HepG2 (cell line): Measurements from ENCODE around the gene MIF. TPM values are rescaled to one million over a fixed set of nuclear protein-coding genes. Genes with fewer than 3 reads are reported as not detected.
A peak's percentile ranks its signal among the peaks of the same experiment; 100 is the strongest.

ENCODE experiments used
- AGO2 ChIP-seq: fragments of 200-400 bp; formaldehyde crosslinking; optimal IDR thresholded peaks from 2 replicates; pipeline ENCODE3; 2017; ENCODE audit warnings: mild to moderate bottlenecking, low read depth, low read length, moderate library complexity
- HOXA3 ChIP-seq: sonication (generic); formaldehyde crosslinking; IDR thresholded peaks from 2 replicates; pipeline ENCODE4 v1.5.0; 2020; ENCODE audit warnings: missing genetic modification reagents
- MAF1 ChIP-seq: sonication (generic); formaldehyde crosslinking; IDR thresholded peaks from 2 replicates; pipeline ENCODE4 v1.5.0; 2020; ENCODE audit warnings: missing genetic modification reagents, borderline replicate concordance
- REPIN1 ChIP-seq: sonication (generic); formaldehyde crosslinking; IDR thresholded peaks from 2 replicates; pipeline ENCODE4 v1.8.0; 2022; ENCODE audit warnings: missing genetic modification reagents, low read depth, mild to moderate bottlenecking, borderline replicate concordance
- SP2 ChIP-seq: sonication (generic); formaldehyde crosslinking; IDR thresholded peaks from 2 replicates; pipeline ENCODE4 v1.5.1; 2020; ENCODE audit warnings: mild to moderate bottlenecking, missing genetic modification reagents
- ZBTB14 ChIP-seq: sonication (generic); formaldehyde crosslinking; IDR thresholded peaks from 2 replicates; pipeline ENCODE4 v1.4.0; 2020; ENCODE audit warnings: missing genetic modification reagents
- ZNF235 ChIP-seq: sonication (generic); formaldehyde crosslinking; IDR thresholded peaks from 2 replicates; pipeline ENCODE4 v1.8.1; 2023; ENCODE audit warnings: mild to moderate bottlenecking, missing genetic modification reagents, borderline replicate concordance
- ZNF558 ChIP-seq: sonication (generic); formaldehyde crosslinking; IDR thresholded peaks from 2 replicates; pipeline ENCODE4 v1.9.0; 2022; ENCODE audit warnings: mild to moderate bottlenecking, missing genetic modification reagents, borderline replicate concordance
- ZNF589 ChIP-seq: sonication (generic); formaldehyde crosslinking; conservative IDR thresholded peaks from 2 replicates; pipeline ENCODE4 v1.8.0; 2022; ENCODE audit warnings: mild to moderate bottlenecking, moderate library complexity, missing genetic modification reagents
- polyA plus RNA-seq, 8 experiments: library from polyadenylated mRNA; depleted of rRNA in 3 of 8; stranded (reverse) in 7 of 8; unstranded in 1 of 8; fragments of >200 nt; fragmentation: Illumina TruSeq in 4 of 8; extraction: Trizol in 4 of 8; gene quantifications; 2 replicates each; pipeline versions ENCODE4 v1.2.1 to v1.2.3, GENCODE V29; 2011 to 2016; ENCODE audit warnings: low read depth in 4 of 8, missing spikeins in 1 of 8, mixed read lengths in 1 of 8; ENCODE audit not compliant: insufficient read depth in 1 of 8
- total RNA-seq, 5 experiments: library from RNA; depleted of rRNA; stranded (reverse); fragments of >200 nt; fragmentation: Illumina TruSeq; extraction: Trizol; gene quantifications; 2 replicates each; pipeline ENCODE4 v1.2.3, GENCODE V29; 2016; ENCODE audit warnings: low read depth in 1 of 5
- TF ChIP-seq, protein P1 (sequence below): sonication (generic); formaldehyde crosslinking; IDR thresholded peaks from 2 replicates; pipeline ENCODE4 v1.5.1; 2020; ENCODE audit warnings: missing genetic modification reagents, mild to moderate bottlenecking, borderline replicate concordance
- TF ChIP-seq, protein P2 (sequence below): IDR thresholded peaks from 2 replicates; pipeline ENCODE4 v1.4.0; 2020; ENCODE audit warnings: mild to moderate bottlenecking, missing genetic modification reagents
- TF ChIP-seq, protein P3 (sequence below): sonication (generic); formaldehyde crosslinking; IDR thresholded peaks from 2 replicates; pipeline ENCODE4 v1.9.0; 2021; ENCODE audit warnings: missing genetic modification reagents, mild to moderate bottlenecking, borderline replicate concordance
- TF ChIP-seq, protein P4 (sequence below): sonication (generic); formaldehyde crosslinking; IDR thresholded peaks from 2 replicates; pipeline ENCODE4 v1.4.0; 2020; ENCODE audit warnings: missing genetic modification reagents, low read depth, mild to moderate bottlenecking, borderline replicate concordance
- TF ChIP-seq, protein P5 (sequence below): sonication (generic); formaldehyde crosslinking; conservative IDR thresholded peaks from 2 replicates; pipeline ENCODE4 v1.8.0; 2022; ENCODE audit warnings: mild to moderate bottlenecking, moderate library complexity, missing genetic modification reagents

Gene MIF
- total and polyA plus RNA-seq, 2 of the 13 experiments (the other 11 are each of a cell fraction or from before 2014, with no cell fraction given) = 634 to 675 TPM

DNA sequence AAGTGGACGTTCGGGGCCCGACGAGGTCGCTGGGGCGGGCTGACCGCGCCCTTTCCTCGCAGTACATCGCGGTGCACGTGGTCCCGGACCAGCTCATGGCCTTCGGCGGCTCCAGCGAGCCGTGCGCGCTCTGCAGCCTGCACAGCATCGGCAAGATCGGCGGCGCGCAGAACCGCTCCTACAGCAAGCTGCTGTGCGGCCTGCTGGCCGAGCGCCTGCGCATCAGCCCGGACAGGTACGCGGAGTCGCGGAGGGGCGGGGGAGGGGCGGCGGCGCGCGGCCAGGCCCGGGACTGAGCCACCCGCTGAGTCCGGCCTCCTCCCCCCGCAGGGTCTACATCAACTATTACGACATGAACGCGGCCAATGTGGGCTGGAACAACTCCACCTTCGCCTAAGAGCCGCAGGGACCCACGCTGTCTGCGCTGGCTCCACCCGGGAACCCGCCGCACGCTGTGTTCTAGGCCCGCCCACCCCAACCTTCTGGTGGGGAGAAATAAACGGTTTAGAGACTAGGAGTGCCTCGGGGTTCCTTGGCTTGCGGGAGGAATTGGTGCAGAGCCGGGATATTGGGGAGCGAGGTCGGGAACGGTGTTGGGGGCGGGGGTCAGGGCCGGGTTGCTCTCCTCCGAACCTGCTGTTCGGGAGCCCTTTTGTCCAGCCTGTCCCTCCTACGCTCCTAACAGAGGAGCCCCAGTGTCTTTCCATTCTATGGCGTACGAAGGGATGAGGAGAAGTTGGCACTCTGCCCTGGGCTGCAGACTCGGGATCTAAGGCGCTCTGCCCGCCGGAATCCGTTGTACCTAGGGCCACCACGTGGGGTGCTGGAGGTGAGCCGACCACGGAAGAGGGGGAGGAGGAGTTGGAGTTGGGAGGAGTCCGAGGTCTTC is 771 bp downstream of the MIF start (continued):
- TF ChIP-seq, protein P1, sequence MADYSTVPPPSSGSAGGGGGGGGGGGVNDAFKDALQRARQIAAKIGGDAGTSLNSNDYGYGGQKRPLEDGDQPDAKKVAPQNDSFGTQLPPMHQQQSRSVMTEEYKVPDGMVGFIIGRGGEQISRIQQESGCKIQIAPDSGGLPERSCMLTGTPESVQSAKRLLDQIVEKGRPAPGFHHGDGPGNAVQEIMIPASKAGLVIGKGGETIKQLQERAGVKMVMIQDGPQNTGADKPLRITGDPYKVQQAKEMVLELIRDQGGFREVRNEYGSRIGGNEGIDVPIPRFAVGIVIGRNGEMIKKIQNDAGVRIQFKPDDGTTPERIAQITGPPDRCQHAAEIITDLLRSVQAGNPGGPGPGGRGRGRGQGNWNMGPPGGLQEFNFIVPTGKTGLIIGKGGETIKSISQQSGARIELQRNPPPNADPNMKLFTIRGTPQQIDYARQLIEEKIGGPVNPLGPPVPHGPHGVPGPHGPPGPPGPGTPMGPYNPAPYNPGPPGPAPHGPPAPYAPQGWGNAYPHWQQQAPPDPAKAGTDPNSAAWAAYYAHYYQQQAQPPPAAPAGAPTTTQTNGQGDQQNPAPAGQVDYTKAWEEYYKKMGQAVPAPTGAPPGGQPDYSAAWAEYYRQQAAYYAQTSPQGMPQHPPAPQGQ (CRISPR knock-in tag) = 0 out of 2 replicates have a peak, but pooled peaks have one; percentile 25
- TF ChIP-seq, protein P2, sequence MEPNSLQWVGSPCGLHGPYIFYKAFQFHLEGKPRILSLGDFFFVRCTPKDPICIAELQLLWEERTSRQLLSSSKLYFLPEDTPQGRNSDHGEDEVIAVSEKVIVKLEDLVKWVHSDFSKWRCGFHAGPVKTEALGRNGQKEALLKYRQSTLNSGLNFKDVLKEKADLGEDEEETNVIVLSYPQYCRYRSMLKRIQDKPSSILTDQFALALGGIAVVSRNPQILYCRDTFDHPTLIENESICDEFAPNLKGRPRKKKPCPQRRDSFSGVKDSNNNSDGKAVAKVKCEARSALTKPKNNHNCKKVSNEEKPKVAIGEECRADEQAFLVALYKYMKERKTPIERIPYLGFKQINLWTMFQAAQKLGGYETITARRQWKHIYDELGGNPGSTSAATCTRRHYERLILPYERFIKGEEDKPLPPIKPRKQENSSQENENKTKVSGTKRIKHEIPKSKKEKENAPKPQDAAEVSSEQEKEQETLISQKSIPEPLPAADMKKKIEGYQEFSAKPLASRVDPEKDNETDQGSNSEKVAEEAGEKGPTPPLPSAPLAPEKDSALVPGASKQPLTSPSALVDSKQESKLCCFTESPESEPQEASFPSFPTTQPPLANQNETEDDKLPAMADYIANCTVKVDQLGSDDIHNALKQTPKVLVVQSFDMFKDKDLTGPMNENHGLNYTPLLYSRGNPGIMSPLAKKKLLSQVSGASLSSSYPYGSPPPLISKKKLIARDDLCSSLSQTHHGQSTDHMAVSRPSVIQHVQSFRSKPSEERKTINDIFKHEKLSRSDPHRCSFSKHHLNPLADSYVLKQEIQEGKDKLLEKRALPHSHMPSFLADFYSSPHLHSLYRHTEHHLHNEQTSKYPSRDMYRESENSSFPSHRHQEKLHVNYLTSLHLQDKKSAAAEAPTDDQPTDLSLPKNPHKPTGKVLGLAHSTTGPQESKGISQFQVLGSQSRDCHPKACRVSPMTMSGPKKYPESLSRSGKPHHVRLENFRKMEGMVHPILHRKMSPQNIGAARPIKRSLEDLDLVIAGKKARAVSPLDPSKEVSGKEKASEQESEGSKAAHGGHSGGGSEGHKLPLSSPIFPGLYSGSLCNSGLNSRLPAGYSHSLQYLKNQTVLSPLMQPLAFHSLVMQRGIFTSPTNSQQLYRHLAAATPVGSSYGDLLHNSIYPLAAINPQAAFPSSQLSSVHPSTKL = peak; percentile 18; the same call in 1 of the 2 replicates
- peak; percentile 78; the same call in 1 of the 2 replicates for TF ChIP-seq ZNF558 (CRISPR knock-in tag)
- no peak for TF ChIP-seq REPIN1
- TF ChIP-seq MAF1 (CRISPR knock-in tag) = no peak
- TF ChIP-seq ZBTB14 = peak; percentile 84
- 0 out of 2 replicates have a peak, but pooled peaks have one; percentile 16 for TF ChIP-seq SP2 (CRISPR knock-in tag)
- TF ChIP-seq, protein P3, sequence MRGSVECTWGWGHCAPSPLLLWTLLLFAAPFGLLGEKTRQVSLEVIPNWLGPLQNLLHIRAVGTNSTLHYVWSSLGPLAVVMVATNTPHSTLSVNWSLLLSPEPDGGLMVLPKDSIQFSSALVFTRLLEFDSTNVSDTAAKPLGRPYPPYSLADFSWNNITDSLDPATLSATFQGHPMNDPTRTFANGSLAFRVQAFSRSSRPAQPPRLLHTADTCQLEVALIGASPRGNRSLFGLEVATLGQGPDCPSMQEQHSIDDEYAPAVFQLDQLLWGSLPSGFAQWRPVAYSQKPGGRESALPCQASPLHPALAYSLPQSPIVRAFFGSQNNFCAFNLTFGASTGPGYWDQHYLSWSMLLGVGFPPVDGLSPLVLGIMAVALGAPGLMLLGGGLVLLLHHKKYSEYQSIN (CRISPR knock-in tag) = peak; percentile 88; the same call in 1 of the 2 replicates
- TF ChIP-seq, protein P4, sequence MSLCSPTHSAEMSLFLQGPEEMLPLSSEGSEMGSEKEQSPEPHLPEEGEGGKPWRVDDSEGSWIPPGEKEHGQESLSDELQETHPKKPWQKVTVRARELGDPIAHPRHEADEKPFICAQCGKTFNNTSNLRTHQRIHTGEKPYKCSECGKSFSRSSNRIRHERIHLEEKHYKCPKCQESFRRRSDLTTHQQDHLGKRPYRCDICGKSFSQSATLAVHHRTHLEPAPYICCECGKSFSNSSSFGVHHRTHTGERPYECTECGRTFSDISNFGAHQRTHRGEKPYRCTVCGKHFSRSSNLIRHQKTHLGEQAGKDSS (CRISPR knock-in tag) = peak; percentile 76
- TF ChIP-seq AGO2 = peak; percentile 92
- TF ChIP-seq ZNF235 (CRISPR knock-in tag) = no peak
- peak; percentile 93; the same call in 1 of the 2 replicates for TF ChIP-seq ZNF589 (CRISPR knock-in tag)
- TF ChIP-seq, protein P5, sequence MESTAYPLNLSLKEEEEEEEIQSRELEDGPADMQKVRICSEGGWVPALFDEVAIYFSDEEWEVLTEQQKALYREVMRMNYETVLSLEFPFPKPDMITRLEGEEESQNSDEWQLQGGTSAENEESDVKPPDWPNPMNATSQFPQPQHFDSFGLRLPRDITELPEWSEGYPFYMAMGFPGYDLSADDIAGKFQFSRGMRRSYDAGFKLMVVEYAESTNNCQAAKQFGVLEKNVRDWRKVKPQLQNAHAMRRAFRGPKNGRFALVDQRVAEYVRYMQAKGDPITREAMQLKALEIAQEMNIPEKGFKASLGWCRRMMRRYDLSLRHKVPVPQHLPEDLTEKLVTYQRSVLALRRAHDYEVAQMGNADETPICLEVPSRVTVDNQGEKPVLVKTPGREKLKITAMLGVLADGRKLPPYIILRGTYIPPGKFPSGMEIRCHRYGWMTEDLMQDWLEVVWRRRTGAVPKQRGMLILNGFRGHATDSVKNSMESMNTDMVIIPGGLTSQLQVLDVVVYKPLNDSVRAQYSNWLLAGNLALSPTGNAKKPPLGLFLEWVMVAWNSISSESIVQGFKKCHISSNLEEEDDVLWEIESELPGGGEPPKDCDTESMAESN (CRISPR knock-in tag) = peak; percentile 50
- peak; percentile 29; the same call in 1 of the 2 replicates for TF ChIP-seq HOXA3 (CRISPR knock-in tag)
